ENCODE data around the gene SYNE1. TPM values are rescaled to one million over a fixed set of nuclear protein-coding genes. Genes with fewer than 3 reads are reported as not detected.

SYNE1 gene
- total and polyA plus RNA-seq, 4 donors, result 10.2 to 105 (median 24.5) TPM

- no peak for DNase-seq (ENCODE audit: low spot score)
- no peak overlapping the region for H3K9ac ChIP-seq (ENCODE audit: low read depth in 1 of 2, low read length in 2 of 2)
- no peak overlapping the region for H3K4me3 ChIP-seq (ENCODE audit: low read depth in 1 of 3, low read length in 3 of 3)
- H3K9me3 ChIP-seq (ENCODE audit: control insufficient read depth in 4 of 4, low read length in 3 of 4), result no peaks in the 10 kb centered on the region
- no peaks in the 10 kb centered on the region for H3K4me1 ChIP-seq (ENCODE audit: control insufficient read depth in 4 of 4, insufficient read depth in 4 of 4, low read length in 3 of 4)
- H3K36me3 ChIP-seq (ENCODE audit: control insufficient read depth in 4 of 4, insufficient read depth in 3 of 4, low read depth in 1 of 4, low read length in 3 of 4), result no peaks in the 10 kb centered on the region
- no peak overlapping the region for H3K27ac ChIP-seq (ENCODE audit: low read depth in 1 of 2, low read length in 2 of 2)
- no peak for TF ChIP-seq ATF3 (IDR thresholded peaks at IDR 0.05)
- no peak for TF ChIP-seq SP1 (IDR thresholded peaks at IDR 0.05)
- no peak for TF ChIP-seq YY1 (IDR thresholded peaks at IDR 0.05)
- no peak for TF ChIP-seq REST (IDR thresholded peaks at IDR 0.05)
- no peak for TF ChIP-seq CTCF (IDR thresholded peaks at IDR 0.05; ENCODE audit: low read depth, low read length, missing input control)
- no peak for TF ChIP-seq JUND (IDR thresholded peaks at IDR 0.05)
- TF ChIP-seq GABPA (IDR thresholded peaks at IDR 0.05 in 1 of 2, conservative IDR thresholded peaks at IDR 0.05 in 1 of 2), result no peak
- no peak for TF ChIP-seq RXRA (IDR thresholded peaks at IDR 0.05)
- no peak for TF ChIP-seq TAF1 (conservative IDR thresholded peaks at IDR 0.05)
- TF ChIP-seq HNF4G (IDR thresholded peaks at IDR 0.05), result no peak
- no peak for TF ChIP-seq RAD21 (IDR thresholded peaks at IDR 0.05)
- TF ChIP-seq NR2F2 (IDR thresholded peaks at IDR 0.05), result no peak
- TF ChIP-seq EGR1 (IDR thresholded peaks at IDR 0.05; ENCODE audit: low read depth in 2 of 2), result no peak
- no peak for TF ChIP-seq FOXA1 (IDR thresholded peaks at IDR 0.05)
- 90% methylated on average over 6 of the region's 6 CpGs for WGBS
- no peaks in the 10 kb centered on the region for H3K27me3 ChIP-seq (ENCODE audit: control insufficient read depth in 4 of 4, insufficient read depth in 4 of 4, low read length in 3 of 4)
Measured at GRCh38 chr6:152387091-152387490, 250.1 kb downstream of the SYNE1 start.

GRCh38 chr6:152386131-152386530 is 251.0 kb downstream of the SYNE1 start:
- WGBS, result 36% methylated on average over 2 of the region's 2 CpGs
- peaks cover 0 to 3% (median 0%) of the 10 kb centered on the region in 4 donors for H3K4me1 ChIP-seq (ENCODE audit: control insufficient read depth in 4 of 4, insufficient read depth in 4 of 4, low read length in 3 of 4)
- no peak for DNase-seq (ENCODE audit: low spot score)
- no peak for TF ChIP-seq SP1 (IDR thresholded peaks at IDR 0.05)
- no peak for TF ChIP-seq EGR1 (IDR thresholded peaks at IDR 0.05; ENCODE audit: low read depth in 2 of 2)
- no peak overlapping the region for H3K9ac ChIP-seq (ENCODE audit: low read depth in 1 of 2, low read length in 2 of 2)
- H3K36me3 ChIP-seq (ENCODE audit: control insufficient read depth in 4 of 4, insufficient read depth in 3 of 4, low read depth in 1 of 4, low read length in 3 of 4), result no peaks in the 10 kb centered on the region
- no peak overlapping the region for H3K27ac ChIP-seq (ENCODE audit: low read depth in 1 of 2, low read length in 2 of 2)
- H3K9me3 ChIP-seq (ENCODE audit: control insufficient read depth in 4 of 4, low read length in 3 of 4), result no peaks in the 10 kb centered on the region
- no peaks in the 10 kb centered on the region for H3K27me3 ChIP-seq (ENCODE audit: control insufficient read depth in 4 of 4, insufficient read depth in 4 of 4, low read length in 3 of 4)
- H3K4me3 ChIP-seq (ENCODE audit: low read depth in 1 of 3, low read length in 3 of 3), result no peak overlapping the region
